ENCODE measurements around the gene ELP6.

DNA sequence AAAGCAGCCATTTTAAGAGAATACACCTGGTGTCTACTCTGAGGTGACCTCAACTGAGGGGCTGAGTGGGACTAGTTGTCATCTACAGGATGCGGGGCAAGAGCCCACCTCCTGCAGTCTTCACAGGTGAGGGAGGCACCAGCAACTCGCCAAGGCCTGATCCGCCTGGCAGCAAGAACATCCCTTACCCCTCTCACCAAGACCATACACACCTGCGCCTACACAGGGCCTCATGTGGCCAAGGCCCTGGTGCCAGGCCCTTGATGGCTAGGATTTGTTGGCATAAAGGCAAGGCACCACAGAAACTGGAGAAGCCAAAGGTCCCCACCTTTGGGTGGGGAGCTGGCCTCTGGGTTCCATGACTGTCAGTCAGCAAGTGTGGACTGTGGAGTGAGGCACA is 18.4 kb downstream of the ELP6 start:
- no peak for TF ChIP-seq EP300 (IDR thresholded peaks at IDR 0.05; ENCODE audit: borderline replicate concordance in 1 of 2, low read depth in 1 of 2, low read length in 1 of 2)
- TF ChIP-seq, protein P1, sequence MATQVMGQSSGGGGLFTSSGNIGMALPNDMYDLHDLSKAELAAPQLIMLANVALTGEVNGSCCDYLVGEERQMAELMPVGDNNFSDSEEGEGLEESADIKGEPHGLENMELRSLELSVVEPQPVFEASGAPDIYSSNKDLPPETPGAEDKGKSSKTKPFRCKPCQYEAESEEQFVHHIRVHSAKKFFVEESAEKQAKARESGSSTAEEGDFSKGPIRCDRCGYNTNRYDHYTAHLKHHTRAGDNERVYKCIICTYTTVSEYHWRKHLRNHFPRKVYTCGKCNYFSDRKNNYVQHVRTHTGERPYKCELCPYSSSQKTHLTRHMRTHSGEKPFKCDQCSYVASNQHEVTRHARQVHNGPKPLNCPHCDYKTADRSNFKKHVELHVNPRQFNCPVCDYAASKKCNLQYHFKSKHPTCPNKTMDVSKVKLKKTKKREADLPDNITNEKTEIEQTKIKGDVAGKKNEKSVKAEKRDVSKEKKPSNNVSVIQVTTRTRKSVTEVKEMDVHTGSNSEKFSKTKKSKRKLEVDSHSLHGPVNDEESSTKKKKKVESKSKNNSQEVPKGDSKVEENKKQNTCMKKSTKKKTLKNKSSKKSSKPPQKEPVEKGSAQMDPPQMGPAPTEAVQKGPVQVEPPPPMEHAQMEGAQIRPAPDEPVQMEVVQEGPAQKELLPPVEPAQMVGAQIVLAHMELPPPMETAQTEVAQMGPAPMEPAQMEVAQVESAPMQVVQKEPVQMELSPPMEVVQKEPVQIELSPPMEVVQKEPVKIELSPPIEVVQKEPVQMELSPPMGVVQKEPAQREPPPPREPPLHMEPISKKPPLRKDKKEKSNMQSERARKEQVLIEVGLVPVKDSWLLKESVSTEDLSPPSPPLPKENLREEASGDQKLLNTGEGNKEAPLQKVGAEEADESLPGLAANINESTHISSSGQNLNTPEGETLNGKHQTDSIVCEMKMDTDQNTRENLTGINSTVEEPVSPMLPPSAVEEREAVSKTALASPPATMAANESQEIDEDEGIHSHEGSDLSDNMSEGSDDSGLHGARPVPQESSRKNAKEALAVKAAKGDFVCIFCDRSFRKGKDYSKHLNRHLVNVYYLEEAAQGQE (IDR thresholded peaks at IDR 0.05; ENCODE audit: low read depth, low read length) = no peak
- no peak for TF ChIP-seq SIN3A (IDR thresholded peaks at IDR 0.05; ENCODE audit: borderline replicate concordance, low read depth, low read length)
- TF ChIP-seq FOXJ3 (CRISPR knock-in tag; IDR thresholded peaks at IDR 0.05) = no peak
- TF ChIP-seq RXRA (IDR thresholded peaks at IDR 0.05; ENCODE audit: borderline replicate concordance, low read depth) = no peak
- TF ChIP-seq, protein P2, sequence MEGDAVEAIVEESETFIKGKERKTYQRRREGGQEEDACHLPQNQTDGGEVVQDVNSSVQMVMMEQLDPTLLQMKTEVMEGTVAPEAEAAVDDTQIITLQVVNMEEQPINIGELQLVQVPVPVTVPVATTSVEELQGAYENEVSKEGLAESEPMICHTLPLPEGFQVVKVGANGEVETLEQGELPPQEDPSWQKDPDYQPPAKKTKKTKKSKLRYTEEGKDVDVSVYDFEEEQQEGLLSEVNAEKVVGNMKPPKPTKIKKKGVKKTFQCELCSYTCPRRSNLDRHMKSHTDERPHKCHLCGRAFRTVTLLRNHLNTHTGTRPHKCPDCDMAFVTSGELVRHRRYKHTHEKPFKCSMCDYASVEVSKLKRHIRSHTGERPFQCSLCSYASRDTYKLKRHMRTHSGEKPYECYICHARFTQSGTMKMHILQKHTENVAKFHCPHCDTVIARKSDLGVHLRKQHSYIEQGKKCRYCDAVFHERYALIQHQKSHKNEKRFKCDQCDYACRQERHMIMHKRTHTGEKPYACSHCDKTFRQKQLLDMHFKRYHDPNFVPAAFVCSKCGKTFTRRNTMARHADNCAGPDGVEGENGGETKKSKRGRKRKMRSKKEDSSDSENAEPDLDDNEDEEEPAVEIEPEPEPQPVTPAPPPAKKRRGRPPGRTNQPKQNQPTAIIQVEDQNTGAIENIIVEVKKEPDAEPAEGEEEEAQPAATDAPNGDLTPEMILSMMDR (IDR thresholded peaks at IDR 0.05) = no peak
